ENCODE data around the gene ADAM19. TPM values are rescaled to one million over a fixed set of nuclear protein-coding genes. Genes with fewer than 3 reads are reported as not detected.

The ADAM19 gene
- total RNA-seq, 1 experiment from 2014 or later = 3.5 TPM

DNA sequence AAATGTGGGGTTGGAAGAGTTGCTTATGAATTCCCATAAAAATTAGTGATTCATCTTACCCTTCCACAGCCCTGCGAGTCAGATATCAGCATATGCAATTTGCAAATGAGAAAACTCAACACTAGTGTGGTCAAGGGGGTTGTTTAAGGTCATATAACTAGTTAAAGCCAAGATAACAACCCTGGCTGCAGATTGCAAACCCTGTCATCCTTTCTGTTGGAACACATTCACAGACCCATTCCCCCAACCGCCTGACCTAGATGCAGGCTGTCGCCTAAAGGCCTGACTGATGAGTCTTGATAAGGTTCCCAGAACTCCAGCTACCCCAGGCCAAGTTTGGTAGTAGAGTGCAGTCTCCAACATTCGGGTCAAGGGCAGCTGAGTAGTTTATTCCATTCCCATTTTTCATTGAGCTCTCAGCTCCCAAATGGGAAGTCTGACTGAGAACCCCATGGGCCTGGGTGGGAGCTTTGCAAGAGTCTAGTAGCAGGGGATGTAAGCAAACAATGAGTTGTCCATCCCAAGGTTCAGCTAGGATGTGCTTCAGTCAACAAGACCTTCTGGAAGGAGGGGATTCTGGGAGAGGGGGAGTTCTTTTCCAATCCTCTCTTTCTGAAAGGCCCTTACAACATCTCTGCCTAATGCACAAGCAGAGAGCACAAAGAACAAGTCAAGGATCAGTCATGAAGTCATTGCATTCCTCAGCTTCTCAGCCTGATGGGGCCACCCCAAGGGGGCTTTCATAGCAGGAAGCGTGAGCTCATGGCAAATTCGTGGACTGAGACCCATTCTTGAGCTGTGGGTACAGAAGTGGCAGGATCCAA, 40.3 kb downstream of the ADAM19 start:
- POLR2A ChIA-PET = no interaction called here
- in situ Hi-C loops (cut with HindIII; ENCODE audit: low pct_unique_long_range_greater_than_20kb, low sequenced_read_pairs) = no loop called here
- ATAC-seq (no peak), DNase-seq (ENCODE audit: low read depth, low spot score) (no peak)
- no peaks in the 10 kb centered on the region for H3K36me3 ChIP-seq (ENCODE audit: control insufficient read depth, insufficient read depth, low read length)
- BruUV-seq (replicated peaks) = no TSS peak
- H3K27ac ChIP-seq (ENCODE audit: low read length) = no peak overlapping the region
- no peaks in the 10 kb centered on the region for H3K9me3 ChIP-seq (ENCODE audit: control insufficient read depth, insufficient read depth, low read depth, low read length)
- H3K4me1 ChIP-seq (ENCODE audit: control insufficient read depth, insufficient read depth, low read length) = no peaks in the 10 kb centered on the region
- H3K27me3 ChIP-seq (ENCODE audit: control insufficient read depth, insufficient read depth, low read length) = no peaks in the 10 kb centered on the region
- no peak for TF ChIP-seq REST (IDR thresholded peaks at IDR 0.05; ENCODE audit: insufficient read depth in 1 of 2, low read depth in 2 of 2, low read length in 1 of 2)
- TF ChIP-seq CTCF (IDR thresholded peaks at IDR 0.05) = no peak
- no peak for TF ChIP-seq TCF7L2 (IDR thresholded peaks at IDR 0.05; ENCODE audit: low read depth, low read length)
- TF ChIP-seq SIN3A (IDR thresholded peaks at IDR 0.05; ENCODE audit: borderline replicate concordance, insufficient read depth, low read depth, low read length) = no peak
- no peak for TF ChIP-seq POLR2AphosphoS5 (IDR thresholded peaks at IDR 0.05; ENCODE audit: low read depth, low read length)
- CTCF ChIA-PET = interaction anchor here (0.7 kb wide), 1 partner anchor 102 kb away, joined by 3 read pairs; no protein-coding TSS in a partner anchor
- no peak overlapping the region for H3K4me3 ChIP-seq (ENCODE audit: low read depth in 2 of 2, low read length in 2 of 2)
- intact Hi-C loops (cut with micrococcal nuclease; ENCODE audit: unreplicated experiment) = no loop called here

DNA sequence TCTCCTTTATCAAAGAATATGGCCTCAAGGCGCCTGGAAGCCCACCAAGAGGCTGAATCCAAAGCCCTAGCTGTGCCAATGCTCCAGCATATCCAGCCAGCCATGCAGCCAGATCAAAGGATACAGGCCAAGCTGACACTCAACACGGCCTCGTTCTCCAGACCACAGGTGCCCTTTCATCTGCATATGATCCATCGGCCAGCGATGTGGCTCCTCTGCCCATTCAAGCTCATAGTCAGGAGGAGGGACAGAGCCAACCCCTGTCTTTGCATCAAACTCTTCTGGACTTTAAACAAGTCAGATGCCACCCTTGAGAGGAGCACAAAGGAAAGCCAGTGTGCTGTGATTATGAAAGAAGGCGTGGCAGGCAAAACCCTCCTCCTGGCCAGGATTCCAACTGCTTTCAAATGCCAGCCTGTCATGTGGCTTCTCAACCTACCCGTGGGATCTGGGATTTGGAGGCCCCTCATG, 42.5 kb downstream of the ADAM19 start:
- no peak overlapping the region for H3K27ac ChIP-seq (ENCODE audit: low read length)
- DNase-seq (ENCODE audit: low read depth, low spot score) = no peak
- H3K4me3 ChIP-seq (ENCODE audit: low read depth in 2 of 2, low read length in 2 of 2) = no peak overlapping the region
- no peaks in the 10 kb centered on the region for H3K36me3 ChIP-seq (ENCODE audit: control insufficient read depth, insufficient read depth, low read length)
- no TSS peak for BruUV-seq (replicated peaks)
- ATAC-seq = no peak
- H3K27me3 ChIP-seq (ENCODE audit: control insufficient read depth, insufficient read depth, low read length) = no peaks in the 10 kb centered on the region
- TF ChIP-seq CTCF (IDR thresholded peaks at IDR 0.05) = no peak
- no peak for TF ChIP-seq SIN3A (IDR thresholded peaks at IDR 0.05; ENCODE audit: borderline replicate concordance, insufficient read depth, low read depth, low read length)
- TF ChIP-seq POLR2AphosphoS5 (IDR thresholded peaks at IDR 0.05; ENCODE audit: low read depth, low read length) = no peak
- no peak for TF ChIP-seq TCF7L2 (IDR thresholded peaks at IDR 0.05; ENCODE audit: low read depth, low read length)
- no peak for TF ChIP-seq REST (IDR thresholded peaks at IDR 0.05; ENCODE audit: insufficient read depth in 1 of 2, low read depth in 2 of 2, low read length in 1 of 2)
- H3K9me3 ChIP-seq (ENCODE audit: control insufficient read depth, insufficient read depth, low read depth, low read length) = no peaks in the 10 kb centered on the region
- intact Hi-C loops (cut with micrococcal nuclease; ENCODE audit: unreplicated experiment) = no loop called here
- POLR2A ChIA-PET = no interaction called here
- CTCF ChIA-PET = no interaction called here
- in situ Hi-C loops (cut with HindIII; ENCODE audit: low pct_unique_long_range_greater_than_20kb, low sequenced_read_pairs) = no loop called here
- no peaks in the 10 kb centered on the region for H3K4me1 ChIP-seq (ENCODE audit: control insufficient read depth, insufficient read depth, low read length)

Measured in Panc1 (cell line).